GM19467 (cell line): Measurements from ENCODE around the gene TUBA1C.

Source experiments
- ATAC-seq: cut with Tn5 transposase; IDR thresholded peaks from one replicate; pipeline ENCODE4 v1.9.1; 2021; ENCODE audit warnings: mild to moderate bottlenecking, moderate library complexity; ENCODE audit not compliant: unreplicated experiment

Gene TUBA1C

DNA sequence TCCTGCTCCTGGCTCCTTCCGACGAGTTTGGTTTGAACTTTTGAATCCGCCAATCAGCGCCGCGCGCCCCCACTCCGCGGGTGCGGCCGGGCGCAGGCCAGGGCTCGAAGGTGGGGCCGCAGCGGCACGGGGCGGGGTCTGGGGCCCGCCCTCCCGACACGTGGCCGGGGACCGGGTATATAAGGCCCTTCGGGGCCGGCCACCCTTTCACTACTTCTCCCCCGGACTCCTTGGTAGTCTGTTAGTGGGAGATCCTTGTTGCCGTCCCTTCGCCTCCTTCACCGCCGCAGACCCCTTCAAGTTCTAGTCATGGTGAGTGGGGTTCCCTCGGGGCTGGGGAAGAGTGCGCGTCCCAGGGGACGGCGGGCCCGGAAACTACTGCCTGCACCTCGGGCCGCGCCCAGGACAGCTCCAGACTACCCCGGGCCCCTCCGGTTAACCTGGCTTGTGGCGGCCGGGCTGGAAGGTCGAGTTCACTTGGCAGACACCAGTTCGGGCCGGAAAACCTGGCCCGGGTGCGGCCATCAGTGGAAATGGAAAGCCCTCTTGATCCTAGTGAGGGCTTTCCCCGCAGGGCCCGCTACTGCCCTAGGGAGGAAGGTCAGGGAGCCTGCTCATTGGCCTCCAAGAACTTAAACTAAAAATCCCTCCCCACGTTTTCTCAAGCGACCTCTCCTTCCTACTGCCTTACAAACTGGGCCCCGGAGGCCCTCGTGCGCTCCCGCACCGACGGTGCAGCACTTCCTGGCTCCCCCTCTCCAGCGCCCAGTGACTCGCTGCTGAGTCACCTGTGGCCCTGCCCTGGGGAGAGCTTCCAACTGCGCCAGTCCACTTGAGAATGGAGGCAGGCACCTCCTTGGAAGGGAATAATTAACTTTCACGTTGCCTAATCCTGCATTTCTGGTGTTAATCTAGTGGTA, at the start of gene TUBA1C:
Gene TUBA1C (plus strand): TSS at position 210 of the 920 bp plus-strand sequence. CDS start 100 bp downstream, at position 310.
- ATAC-seq: peak; percentile 82

DNA sequence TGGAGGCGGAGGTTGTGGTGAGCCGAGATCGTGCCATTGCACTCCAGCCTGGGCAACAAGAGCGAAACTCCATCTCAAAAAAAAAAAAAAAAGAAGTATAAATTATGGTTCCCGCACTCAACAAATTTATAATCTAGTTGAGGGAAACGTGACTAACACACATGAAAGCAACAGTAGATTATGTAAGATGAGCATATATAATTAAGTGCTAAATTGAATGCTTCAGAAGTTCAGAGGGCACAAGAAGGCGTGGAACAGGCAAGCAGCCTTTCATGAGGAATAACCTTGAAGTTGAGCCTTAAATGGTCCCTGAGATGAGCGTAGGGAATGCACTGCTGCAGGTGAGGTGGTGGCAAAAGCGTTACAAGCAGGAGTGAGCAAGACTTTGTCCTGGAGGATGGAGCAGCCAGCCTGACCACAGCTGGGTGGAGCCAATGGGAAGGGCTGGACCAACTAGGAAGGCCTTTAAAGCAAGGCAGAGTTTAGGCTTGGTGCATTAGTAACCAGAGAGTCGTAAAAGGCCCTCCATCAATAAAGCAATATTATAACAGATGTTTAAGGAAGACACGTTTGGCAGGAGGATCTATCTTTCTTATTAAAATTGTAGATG, 45.4 kb upstream of the TUBA1C start:
- no peak for ATAC-seq

DNA sequence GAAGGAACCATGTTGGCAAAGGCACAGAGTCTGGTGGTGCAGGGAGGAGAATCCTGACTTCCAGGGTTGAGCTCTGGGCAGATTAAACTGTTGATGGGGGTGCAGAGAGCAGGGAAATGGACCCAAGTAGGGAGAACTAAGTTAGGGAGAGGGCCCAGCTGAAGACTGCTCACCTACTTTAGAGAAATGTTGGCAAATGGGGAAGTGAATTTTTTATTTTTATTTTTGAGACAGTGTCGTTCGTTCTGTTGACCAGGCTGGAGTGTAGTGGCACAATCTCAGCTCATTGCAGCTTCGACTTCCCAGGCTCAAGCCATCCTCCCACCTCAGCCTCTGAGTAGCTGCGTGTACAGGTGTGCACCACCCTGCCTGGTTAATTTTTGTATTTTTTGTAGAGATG, 43.9 kb upstream of the TUBA1C start:
- no peak for ATAC-seq

DNA sequence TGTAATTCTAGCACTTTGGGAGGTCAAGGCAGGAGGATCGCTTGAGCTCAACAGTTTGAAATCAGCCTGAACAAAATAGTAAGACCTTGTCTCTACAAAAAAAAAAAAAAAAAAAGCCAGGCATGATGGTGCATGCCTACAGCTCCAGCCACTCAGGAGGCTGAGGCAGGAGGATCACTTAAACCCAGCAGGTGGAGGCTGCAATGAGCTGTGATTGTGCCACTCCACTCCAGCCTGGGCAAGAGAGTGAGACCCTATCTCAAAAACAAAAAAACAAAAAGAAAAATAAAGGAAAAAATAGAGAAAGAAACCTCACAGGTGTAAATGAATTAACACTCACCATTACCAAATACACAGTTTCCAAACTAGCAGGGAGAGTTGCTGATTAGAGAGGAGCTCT, 41.8 kb upstream of the TUBA1C start:
- no peak for ATAC-seq

DNA sequence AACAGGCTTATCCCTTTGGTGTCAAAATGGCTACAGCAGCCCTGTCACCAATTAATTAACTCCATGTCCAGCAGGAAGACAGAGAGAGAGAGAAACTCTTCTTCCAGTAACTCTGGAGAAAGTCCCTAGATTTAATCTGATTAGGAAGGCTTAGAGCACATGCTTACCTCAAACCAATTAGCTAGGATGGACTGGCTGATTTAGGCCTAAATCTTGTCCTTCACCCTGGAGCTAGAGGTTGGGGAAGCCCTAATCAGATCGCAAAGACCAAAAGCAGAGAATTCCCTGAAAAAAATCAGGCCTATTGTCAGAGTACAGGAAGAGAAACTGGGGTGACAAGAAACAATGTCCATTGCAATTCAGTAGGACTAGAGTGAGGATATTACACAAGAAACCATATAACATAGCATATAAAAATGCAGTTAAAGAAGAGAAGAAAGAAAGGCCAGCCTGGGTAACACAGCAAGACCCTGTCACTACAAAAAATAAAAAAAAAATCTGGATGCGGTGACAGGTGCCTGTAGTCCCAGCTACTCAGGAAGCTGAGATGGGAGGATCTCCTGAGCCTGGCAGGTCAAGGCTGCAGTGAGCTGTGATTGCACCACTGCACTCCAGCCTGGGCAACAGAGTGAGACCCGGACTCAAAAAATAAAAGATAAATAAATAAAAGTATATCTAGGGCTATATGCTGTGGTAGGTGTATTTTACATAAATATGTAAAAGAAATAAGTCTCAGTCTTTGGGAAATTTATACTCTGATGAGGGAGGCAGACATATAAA, 41.1 kb upstream of the TUBA1C start:
- ATAC-seq: no peak

DNA sequence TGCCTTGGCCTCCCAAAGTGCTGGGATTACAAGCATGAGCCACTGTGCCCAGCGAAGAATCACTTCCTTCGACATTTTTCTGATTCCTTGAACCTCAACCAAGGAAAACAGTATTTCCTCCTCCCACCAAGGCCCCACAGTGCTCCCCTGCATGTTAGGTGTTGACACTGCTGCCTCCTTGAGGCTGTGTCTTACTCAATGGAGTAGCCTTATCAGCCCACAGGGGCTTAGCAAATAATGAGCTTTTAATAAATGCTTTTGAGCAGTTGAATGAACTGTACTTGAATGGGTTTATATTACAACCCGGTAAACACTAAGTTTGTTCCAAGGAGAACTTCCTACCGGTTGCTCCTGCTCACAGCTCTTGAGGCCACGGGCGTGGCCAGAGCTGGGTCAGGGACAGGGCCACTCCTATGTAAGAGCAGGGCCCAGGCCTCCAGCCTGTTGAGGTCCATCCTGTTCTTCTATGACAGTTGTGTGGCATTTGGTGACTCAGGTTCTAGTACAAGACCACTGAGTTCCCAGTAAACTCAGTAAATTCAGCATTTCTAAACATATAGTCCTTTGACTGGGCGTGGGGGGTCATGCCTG, 39.2 kb upstream of the TUBA1C start:
- no peak for ATAC-seq

DNA sequence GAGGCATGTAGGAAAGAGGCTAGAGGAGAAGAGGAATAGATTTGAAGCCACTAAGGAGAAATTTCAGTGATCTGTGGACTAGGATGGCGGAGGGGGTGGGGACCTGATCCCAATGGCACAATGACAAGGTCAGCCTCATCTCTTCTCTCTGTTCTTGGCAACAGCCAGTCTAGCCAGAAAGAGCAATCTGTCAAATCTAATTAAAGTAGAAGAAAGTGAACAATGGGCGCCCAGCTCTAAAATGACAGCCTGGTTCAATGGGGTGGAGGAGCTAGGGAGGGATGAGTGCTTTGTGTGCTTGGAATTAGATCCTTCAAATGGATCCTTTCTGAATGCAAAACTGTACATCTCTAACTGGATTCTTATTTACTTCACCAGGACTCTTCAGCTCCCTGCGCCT, 37.2 kb upstream of the TUBA1C start:
- ATAC-seq: no peak

DNA sequence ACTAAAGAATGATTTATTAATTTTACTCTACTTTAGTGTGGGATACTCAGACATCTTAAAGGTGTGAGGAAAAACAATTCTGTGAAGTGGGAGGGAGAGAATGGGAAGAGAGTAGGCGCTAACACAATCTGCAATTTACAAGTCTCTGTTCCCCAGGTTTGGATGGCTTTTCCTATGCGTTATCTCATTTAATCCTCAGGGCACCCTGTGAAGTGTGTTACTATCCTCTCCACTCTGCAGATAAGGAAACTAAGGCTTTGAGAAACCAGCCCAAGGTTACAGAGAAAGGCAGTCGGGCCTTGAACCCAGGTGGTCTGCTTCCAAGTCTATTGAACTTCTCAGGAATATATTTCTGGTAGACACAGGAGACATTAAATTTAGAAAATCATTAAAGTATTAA, 36.2 kb upstream of the TUBA1C start:
- no peak for ATAC-seq

DNA sequence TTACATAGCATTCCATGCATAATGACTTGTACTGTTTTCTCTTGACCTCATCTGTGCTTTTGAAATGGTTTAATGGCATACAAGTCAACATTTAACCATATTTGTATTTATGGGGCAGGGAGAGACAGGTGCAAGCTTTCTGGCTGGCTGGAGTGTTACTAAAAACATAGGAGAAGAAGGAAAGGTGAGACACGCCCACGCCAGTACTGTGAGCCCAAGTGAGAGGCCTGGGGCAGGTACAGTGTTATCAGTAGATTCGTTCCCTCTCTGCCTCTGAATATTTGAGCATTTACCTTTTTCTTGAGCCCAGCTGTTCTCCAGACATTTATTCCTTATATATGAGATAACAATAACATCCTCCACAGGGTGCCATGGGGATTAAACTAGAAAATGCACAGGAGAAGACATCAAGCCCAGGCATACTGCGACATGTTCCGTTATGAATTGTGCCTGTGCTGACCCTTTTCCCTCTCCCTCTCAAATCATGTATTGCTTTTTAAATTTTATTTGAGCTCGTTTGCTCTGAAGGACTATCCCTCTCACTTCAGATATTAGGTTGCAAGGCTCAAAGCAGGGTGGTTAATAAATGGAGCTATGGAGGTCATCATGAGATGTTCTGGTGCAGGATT, 34.6 kb upstream of the TUBA1C start:
- ATAC-seq: no peak

DNA sequence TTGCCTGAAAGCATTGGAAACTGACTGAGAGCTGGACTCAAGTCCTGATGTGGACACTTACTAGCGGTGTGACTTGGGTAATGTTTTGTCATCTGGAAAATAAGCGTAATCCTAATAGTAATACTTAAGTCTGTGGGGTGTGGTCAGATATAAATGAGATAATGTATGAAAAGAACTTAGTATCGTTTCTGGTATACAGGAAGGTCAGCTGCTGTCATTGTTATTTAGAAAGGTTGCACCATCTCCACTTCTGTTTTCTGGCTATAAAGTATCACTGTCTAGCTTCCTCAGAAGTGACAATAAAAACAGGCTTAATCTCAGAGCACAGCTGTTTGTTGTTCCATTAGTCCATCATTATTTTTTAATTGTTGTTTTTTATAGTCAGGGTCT, 34.1 kb upstream of the TUBA1C start:
- no peak for ATAC-seq

DNA sequence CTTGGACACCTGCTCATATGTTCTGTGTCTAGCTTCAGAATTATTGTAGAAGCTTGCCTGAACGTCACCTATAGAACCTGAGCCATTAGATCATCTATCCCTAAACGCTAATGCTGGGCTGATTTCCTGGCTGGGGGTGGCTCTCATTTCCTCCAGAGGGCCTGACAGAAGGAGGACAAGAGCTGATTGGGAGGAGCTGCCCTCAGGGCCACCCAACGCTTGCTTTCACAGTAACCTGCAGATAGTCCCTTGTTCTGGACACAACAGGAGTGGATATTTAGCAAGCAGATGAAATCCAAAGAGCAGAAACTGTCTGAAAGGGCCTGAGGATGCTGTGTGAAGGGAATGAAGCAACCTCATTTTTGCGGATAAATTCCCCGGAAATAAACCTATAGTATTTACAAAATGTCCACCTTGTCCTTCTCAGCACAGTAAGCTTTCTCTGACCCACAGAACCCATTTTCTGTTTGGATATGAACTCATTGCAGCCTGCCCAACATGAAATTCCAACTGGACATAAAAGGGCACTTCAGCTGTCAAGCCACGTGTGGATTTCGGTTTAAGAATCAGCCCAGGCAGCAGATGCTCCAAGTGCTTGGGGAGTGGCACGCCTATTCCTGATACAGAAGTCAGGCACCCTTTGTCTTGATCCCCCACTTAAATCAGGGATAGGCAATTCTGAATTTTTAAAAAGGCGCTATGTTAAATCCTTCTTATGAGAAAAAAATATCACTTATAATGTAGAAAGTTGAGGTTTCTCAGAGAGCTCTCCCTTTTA, 32.8 kb upstream of the TUBA1C start:
- ATAC-seq: no peak

DNA sequence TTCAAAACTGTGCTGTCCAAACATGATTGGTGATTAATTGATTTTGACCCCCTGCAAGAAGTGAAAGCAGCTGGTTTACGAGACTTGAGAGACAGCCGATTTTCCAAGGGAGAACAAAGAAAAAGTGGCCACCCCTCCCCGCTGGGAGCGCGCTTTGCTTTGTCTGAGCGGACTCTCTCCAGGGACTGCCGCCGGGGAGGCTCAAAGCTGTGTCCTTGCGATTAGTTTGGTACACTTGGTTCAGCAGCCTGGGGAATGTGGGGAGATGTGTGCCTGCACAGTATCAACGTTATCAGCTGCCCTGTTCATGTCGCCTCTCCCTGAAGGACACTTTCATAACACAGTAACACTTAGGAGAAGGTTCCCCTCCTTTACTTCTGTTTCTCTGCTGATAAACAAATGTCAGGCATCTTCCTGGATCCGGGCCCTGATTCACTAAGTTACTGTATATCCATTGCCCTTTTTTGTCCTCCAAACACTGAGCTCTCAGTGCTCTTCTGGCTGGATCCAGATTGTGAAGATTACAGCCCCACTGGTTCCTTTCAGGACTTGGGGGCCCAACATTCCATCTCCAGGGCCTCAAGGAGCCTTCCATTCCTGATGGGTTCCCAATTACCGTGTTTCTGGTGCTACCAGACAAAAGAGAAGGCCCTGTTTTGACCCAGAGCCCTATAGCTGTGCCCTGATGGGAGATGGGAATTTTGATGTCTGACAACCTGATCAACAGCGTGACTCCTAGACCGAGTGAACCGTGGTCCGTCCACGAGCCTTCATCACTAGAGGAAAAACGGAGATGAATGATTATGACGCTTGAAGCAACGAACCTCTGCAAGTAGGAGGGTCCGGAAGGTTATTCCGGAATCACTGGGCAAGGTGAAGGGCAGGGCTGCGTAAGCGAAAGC, 31.7 kb upstream of the TUBA1C start:
- ATAC-seq: no peak

DNA sequence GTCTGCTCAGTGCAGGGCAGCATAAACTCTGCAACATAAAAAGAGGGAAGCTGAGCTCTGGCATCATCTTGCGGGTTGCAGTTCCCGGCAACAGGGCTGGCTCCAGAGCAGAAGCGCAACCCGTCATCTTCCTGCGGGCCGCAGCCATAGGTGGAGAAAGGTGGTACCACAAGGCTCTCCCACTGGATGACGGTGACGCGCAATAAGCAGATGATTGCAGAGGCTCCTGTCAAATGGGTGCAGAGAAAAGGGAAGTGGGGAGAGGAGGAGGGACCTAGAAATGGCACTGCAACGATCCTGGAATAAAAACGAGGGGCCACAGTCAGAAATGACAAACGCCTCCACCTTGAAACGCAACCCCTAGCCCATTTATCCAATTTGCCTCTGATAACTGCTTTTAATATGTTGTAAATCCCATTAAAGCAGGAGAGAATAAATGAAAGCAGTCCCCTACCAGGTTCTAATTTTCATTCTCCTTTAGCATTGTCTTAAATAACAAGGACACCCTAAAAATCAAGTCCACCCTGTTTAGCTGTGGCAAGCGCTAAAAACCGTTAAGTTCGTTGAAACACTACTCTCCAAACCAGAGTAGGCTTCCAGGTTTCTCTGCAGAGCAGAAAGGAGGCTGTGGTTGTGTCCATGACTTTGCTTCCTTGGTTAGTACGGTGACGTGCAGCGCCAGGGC, 30.9 kb upstream of the TUBA1C start:
- no peak for ATAC-seq

DNA sequence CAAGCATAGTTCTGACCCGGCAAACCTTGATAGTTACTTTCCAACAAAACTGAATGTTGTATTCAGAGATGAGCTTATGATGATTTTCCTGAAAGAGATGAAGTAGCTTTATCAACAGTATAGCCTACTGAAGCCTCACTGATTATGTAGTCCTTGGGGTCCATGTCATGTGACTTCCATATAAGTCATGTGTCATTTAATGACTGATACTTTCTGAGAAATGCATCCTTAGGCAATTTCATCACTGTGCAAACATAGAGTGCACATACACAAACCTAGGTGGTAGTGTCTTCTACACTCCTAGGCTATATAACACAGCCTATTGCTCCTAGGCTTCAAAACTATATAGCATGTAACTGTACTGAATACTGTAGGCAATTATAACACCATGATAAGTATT, 28.5 kb upstream of the TUBA1C start:
- ATAC-seq: no peak

DNA sequence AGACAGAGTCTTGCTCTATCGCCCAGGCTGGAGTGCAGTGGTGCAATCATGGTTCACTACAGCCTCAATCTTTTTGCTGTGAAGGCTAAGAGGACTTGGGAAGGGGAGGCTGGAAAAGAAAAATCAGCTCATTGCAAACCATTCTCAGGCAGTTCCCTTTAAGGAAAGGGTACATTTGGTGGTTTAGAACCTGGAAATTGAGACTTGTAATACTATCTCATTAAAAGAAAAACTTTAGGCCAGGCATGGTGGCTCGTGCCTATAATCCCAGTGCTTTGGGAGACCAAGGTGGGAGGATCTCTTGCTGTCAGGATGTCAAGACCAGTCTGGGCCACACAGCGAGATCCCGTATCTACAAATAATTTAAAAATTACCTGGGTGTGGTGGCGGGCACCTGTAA, 21.3 kb upstream of the TUBA1C start:
- no peak for ATAC-seq

DNA sequence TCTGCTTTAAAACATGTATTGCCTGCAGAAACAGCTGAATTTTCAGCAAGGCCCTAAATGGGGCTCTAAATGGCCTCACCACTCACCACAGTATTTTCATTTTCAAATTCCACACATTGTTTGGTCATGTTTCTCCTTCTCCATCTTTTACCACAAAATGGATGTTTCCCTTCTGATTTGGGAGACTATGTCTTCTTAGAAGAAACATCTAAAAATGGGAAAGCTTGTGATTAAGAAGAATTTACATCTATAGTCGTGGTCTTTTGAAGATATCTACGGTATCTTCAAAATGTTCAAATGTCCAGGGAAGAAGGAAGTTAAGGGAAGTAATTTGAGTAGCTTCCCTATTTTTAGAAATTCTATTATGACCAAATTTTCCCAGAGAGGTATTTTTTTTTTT, 20.7 kb upstream of the TUBA1C start:
- no peak for ATAC-seq

DNA sequence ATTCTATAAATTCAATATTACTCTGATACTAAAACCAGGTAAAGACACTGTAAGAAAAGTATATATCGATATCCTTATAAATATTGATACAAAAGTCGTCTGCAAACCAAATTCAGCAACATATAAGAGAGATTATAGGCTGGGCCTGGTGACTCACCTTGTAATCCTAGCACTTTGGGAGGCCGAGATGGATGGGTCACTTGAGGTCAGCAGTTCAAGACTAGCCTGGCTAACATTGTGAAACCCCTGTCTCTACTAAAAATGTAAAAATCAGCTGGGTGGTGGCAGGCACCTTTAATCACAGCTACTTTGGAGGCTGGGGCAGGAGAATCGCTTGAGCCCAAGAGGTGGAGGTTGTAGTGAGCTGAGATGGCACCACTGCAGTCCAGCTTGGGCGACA, 13.5 kb upstream of the TUBA1C start:
- ATAC-seq: no peak

DNA sequence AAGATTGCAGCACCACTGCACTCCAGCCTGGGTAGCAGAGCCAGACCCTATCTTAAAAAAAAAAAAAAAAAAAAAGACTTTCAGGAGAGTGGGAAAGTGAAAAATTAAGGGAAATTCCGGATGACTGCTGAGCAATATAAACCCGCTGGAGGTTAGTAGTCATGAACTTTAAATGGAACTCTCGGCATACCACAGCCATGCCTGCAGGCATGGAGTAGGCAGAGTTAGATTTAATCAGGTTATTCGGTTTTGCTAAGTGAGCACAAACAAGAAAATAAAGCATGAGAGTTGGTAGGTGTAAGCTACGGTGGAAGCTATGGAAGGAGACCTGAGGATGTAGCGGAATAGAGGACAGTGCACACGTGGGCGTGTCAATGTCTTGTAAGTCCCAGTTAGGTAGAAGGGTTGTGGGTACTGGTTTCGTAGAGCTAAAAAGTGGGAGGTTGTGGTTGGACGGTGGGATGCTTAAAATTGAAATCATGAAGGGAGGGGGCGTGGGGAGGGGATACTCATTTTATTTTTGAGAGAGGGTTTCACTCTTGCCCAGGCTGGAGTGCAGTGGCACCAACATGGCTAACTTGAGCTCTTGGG, 11.8 kb upstream of the TUBA1C start:
- no peak for ATAC-seq
